Midbrain (tissue), 1 donor: ENCODE measurements around the gene LPAR2.
"Not testable (repeated sequence)": the region's sequence is repeated elsewhere in the genome, so short reads cannot be mapped to it uniquely, and the experiment has no call there.

Source experiments
- DNase-seq: peaks from one replicate; lab custom pipeline; 2025; lab: John Stamatoyannopoulos, UW

The LPAR2 gene

GRCh38 chr19:19631346-19631745, 3.3 kb upstream of the LPAR2 start:
- DNase-seq = no peak

- DNase-seq = no peak
Observed at GRCh38 chr19:19630426-19630825, 2.4 kb upstream of the LPAR2 start.

DNA sequence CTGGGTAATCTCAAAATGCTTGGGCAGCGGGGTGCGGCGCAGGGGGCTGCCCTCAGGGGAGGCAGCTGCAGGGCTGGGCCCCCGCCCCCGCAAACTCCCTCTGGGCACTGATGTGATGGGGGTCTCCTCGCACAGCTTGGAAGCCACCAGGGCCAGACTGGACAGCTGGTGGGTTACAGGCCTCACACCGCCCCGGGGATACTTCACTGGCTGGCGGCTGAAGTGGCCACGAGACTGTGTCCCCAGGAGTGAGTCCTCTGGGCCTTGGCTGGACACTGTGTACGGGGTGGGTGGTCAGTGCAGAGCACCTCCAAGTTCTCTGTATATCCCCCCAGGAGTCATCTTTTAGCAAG, 2.0 kb upstream of the LPAR2 start:
- no peak for DNase-seq

DNA sequence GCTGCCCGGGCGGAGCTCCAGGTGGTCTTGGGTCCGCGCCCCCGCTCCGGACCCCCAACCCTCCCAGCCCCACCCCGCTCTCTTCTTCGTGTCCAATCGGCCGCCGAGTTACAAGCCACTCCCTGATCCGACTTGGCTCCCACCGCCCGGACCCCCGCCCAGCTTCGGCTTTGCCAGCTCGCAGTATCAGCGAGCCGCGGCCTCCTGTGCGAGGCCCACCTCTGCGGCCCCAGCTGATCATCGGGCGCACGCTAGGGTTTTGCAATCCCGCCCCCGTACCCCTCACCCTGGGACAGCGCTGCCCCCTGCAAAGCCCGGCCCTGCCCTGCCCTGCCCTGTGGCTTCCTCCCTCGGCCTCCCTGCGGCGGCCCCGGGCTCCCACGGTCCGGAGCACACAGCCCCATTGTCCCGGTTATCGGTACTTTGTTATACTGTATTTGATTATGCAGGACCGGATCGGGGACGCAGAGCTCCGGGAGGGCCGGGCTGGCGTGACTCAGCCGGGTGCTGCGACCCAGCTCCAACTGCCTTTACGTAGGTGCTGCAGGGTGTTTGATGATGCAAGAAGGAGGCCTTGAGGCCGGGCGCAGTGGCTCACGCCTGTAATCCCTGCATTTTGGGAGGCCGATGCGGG, 598 bp upstream of the LPAR2 start:
- DNase-seq = no peak

- no peak for DNase-seq
Observed at GRCh38 chr19:19626516-19627472, 1.2 kb downstream of the LPAR2 start.

DNA sequence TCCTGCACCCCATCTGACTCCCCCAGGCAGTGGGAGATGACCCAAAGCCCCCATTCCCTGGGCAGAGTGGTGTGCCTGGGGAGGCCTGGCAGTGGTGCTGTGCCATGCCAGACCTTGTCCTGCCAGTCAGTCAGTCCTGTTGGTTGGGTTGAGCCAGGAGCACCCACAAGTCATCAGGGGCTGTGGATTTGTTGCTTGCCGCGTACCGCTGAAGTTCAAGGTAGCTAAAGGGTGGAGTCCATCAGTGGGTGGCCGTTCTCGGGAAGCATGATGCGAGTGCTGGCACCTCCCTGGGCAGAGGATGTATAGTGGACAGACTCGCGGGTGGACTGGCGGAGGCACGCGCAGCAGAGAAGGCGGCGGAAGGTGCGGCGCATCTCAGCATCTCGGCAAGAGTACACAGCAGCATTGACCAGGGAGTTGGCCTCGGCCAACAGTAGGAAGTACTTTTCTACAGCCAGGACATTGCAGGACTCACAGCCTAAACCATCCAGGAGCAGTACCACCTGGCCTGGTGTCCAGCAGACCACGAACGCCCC, 3.9 kb downstream of the LPAR2 start:
- DNase-seq = no peak

DNA sequence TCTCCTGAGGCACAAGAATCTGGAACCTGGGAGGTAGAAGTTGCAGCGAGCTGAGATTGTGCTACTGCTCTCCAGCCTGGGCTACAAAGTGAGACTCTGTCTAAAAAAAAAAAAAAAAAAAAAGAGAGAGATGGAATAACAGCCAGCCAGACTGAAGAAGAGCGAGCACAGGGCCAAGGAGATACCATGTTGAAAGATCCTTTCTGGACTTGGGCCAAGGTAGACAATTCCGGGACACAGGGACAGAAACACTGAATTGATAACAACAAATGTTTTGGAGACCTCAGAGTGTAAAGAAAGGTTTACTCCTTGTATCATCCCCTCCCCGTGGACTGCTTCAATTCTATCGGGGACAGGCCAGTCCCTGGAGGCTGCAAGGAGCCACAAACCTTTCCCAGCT, 4.6 kb downstream of the LPAR2 start:
- no peak for DNase-seq

GRCh38 chr19:19619849-19620210, 8.2 kb downstream of the LPAR2 start:
- DNase-seq = no peak

- DNase-seq = no peak
Observed at GRCh38 chr19:19619181-19619848, 8.7 kb downstream of the LPAR2 start.

GRCh38 chr19:19618219-19619051, 9.6 kb downstream of the LPAR2 start, which contains the start of gene PBX4:
Gene PBX4, minus strand, starts transcription at chr19:19618687. Its CDS starts 58 bp downstream, at chr19:19618629.
- DNase-seq = peak; percentile 85

- no peak for DNase-seq
Observed at GRCh38 chr19:19615086-19615485, 12.9 kb downstream of the LPAR2 start.

- no peak for DNase-seq
Observed at GRCh38 chr19:19613506-19613905, 14.5 kb downstream of the LPAR2 start.

GRCh38 chr19:19610376-19611202, 17.4 kb downstream of the LPAR2 start:
- DNase-seq = no peak

- not testable (repeated sequence) for DNase-seq
Observed at GRCh38 chr19:19606686-19607085, 21.3 kb downstream of the LPAR2 start.

- no peak for DNase-seq
Observed at GRCh38 chr19:19606021-19606420, 22.0 kb downstream of the LPAR2 start.

- DNase-seq = peak; percentile 10
Observed at GRCh38 chr19:19602713-19603324, 25.2 kb downstream of the LPAR2 start.

DNA sequence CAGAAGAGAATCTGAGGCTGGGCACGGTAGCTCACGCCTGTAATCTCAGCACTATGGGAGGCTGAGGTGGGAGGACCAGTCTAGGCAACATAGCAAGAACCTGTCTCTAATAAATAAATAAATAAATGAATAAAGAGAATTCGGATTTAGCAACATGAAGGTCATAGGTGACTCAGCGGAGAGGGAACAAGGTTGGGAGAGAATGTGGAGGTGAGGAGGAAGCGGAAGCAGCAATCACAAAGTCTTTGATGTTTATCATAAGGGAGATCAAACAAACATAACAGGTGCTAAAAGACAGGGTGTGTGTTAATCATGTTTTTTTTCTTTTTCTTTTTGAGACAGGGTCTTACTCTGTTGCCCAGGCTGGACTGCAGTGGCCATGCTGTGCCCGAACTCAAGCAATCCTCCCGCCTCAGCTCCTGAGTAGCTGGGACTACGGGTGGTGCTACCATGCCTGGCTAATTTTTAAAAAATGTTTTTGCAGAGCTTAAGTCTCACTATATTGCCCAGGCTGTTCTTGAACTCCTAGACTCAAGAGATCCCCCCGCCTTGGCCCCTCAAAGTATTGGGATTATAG, 25.8 kb downstream of the LPAR2 start:
- no peak for DNase-seq

DNA sequence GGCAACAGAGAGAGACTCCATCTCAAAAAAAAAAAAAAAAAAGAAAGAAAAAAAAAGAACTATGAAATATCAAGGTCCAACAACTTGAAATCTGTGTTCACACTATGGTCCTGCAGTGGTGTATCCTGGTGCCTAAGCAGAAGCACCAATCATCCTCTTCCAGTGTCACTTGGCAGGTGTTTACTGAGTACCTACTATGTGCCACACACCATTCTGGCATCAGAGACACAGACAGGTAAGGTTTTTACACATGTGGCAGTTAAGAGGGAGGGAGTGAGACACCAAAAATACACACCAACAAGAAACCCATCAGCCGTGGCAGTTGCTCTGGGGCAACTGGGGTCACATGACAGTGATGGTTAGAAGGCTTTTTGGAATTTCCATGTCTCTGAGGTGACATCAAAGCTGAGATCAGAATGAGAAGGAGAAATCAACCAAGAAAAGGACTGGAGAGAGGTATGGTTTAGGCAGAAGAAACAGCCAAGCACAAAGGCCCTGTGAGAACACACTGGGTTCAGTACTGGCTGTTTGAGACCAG, 27.2 kb downstream of the LPAR2 start:
- no peak for DNase-seq

GRCh38 chr19:19598728-19599451, 29.1 kb downstream of the LPAR2 start:
- DNase-seq = not testable (repeated sequence)
